GM12878 (cell line): ENCODE measurements around the gene IGF1R. TPM values are rescaled to one million over a fixed set of nuclear protein-coding genes. Genes with fewer than 3 reads are reported as not detected.

Experiments used
- ATAC-seq: fragments of 200-7000 bp; cut with Tn5 transposase; 3 replicates; pipeline ENCODE4 v1.9.1; 2020; ENCODE audit warnings: mild to moderate bottlenecking, moderate library complexity
- BruUV-seq: library from RNA; stranded (reverse); fragments of 400-500 nt; replicated peaks from 2 replicates; lab custom pipeline; 2021; lab: Mats Ljungman, UMichigan
- CTCF ChIA-PET: fragments of 300-600 bp; sonication (Branson Sonifier 250); formaldehyde crosslinking; extraction: SDS; loops from one replicate; lab custom pipeline; 2021; ENCODE audit warnings: inconsistent platforms; lab: Yijun Ruan, JAX
- POLR2A ChIA-PET: fragments of 350-600 bp; formaldehyde crosslinking; extraction: SDS; loops from one replicate; lab custom pipeline; 2021; ENCODE audit warnings: inconsistent platforms; lab: Charles Lee
- RAD21 ChIA-PET: fragments of 300-600 bp; sonication (Branson Sonifier 250); formaldehyde crosslinking; loops from one replicate; lab custom pipeline; 2023; ENCODE audit warnings: antibody characterized with exemption; ENCODE audit not compliant: unreplicated experiment; lab: Charles Lee
- SMC1A ChIA-PET: fragments of 300-600 bp; sonication (Branson Sonifier 250); formaldehyde crosslinking; loops from one replicate; lab custom pipeline; 2023; ENCODE audit not compliant: unreplicated experiment, uncharacterized antibody; lab: Charles Lee
- DNase-seq: peaks from one replicate; pipeline ENCODE4 v3.0.0-alpha.2; 2011; ENCODE audit warnings: low read depth, low spot score
- FAIRE-seq: peaks from 3 replicates; lab custom pipeline; 2011; peaks lifted over from hg19 to GRCh38; lab: Jason Lieb, UNC
- H2AFZ ChIP-seq: 2 replicates; pipeline ENCODE4 v1.6.0; 2011; ENCODE audit warnings: low read depth, low read length, control low read depth; ENCODE audit not compliant: control insufficient read depth
- H3K27ac ChIP-seq: 2 replicates; pipeline ENCODE4 v1.5.1; 2011; ENCODE audit warnings: control low read depth; ENCODE audit not compliant: control insufficient read depth, insufficient read depth
- H3K27me3 ChIP-seq, 2 experiments: replicated peaks in 1 of 2; 2 replicates each; pipeline versions ENCODE4 v1.6.0 to v1.6.1; 2011; ENCODE audit warnings: low read length in 1 of 2; ENCODE audit not compliant: control insufficient read depth in 2 of 2, insufficient read depth in 2 of 2
- H3K36me3 ChIP-seq, 2 experiments: 2 replicates each; pipeline ENCODE4 v1.5.1; 2011; ENCODE audit warnings: low read length in 1 of 2; ENCODE audit not compliant: control insufficient read depth in 2 of 2, insufficient read depth in 2 of 2
- H3K4me1 ChIP-seq: 2 replicates; pipeline ENCODE4 v1.6.1; 2011; ENCODE audit warnings: mild to moderate bottlenecking, low read length, moderate library complexity, mixed read lengths; ENCODE audit not compliant: control insufficient read depth, insufficient read depth
- H3K4me2 ChIP-seq: 2 replicates; pipeline ENCODE4 v1.6.0; 2011; ENCODE audit warnings: control low read depth; ENCODE audit not compliant: control insufficient read depth, insufficient read depth
- H3K4me3 ChIP-seq: fragments of 200-600 bp; sonication (generic); 2 replicates; pipeline ENCODE4 v1.5.1; 2016
- H3K79me2 ChIP-seq: 2 replicates; pipeline ENCODE4 v1.6.0; 2011; ENCODE audit warnings: low read length; ENCODE audit not compliant: control insufficient read depth, insufficient read depth
- H3K9ac ChIP-seq: 2 replicates; pipeline ENCODE4 v1.8.0; 2011; ENCODE audit warnings: low read length, control low read depth, mixed read lengths; ENCODE audit not compliant: control insufficient read depth, insufficient read depth
- H3K9me3 ChIP-seq: replicated peaks from 3 replicates; pipeline ENCODE4 v1.5.1; 2011; ENCODE audit warnings: mild to moderate bottlenecking, low read length; ENCODE audit not compliant: control insufficient read depth, insufficient read depth
- H4K20me1 ChIP-seq: 2 replicates; pipeline ENCODE4 v1.6.0; 2011; ENCODE audit not compliant: control insufficient read depth, insufficient read depth
- CBX5 ChIP-seq: sonication (generic); IDR thresholded peaks from 2 replicates; pipeline ENCODE4 v1.6.1; 2016; ENCODE audit warnings: low read depth, moderate library complexity, mild to moderate bottlenecking, inconsistent platforms
- CREB1 ChIP-seq: IDR thresholded peaks from 2 replicates; pipeline ENCODE4 v1.6.1; 2012; ENCODE audit warnings: low read depth, mild to moderate bottlenecking, inconsistent platforms
- CTCF ChIP-seq, 3 experiments: IDR thresholded peaks in 2 of 3; conservative IDR thresholded peaks in 1 of 3; 2 replicates each; pipeline ENCODE4 v1.5.1; 2011; ENCODE audit warnings: low read depth in 3 of 3, low read length in 3 of 3, mild to moderate bottlenecking in 3 of 3, control low read depth in 2 of 3, moderate library complexity in 2 of 3, inconsistent platforms in 1 of 3, mixed read lengths in 1 of 3; ENCODE audit not compliant: control insufficient read depth in 2 of 3, insufficient read depth in 1 of 3; ENCODE audit errors: extremely low read depth in 1 of 3
- ETV6 ChIP-seq, 2 experiments: fragments of 450-650 bp in 1 of 2; IDR thresholded peaks in 1 of 2; conservative IDR thresholded peaks in 1 of 2; 2 replicates each; pipeline ENCODE4 v1.6.1; 2014; ENCODE audit warnings: antibody characterized with exemption in 1 of 2, borderline replicate concordance in 1 of 2, low read depth in 1 of 2, mild to moderate bottlenecking in 1 of 2, moderate library complexity in 1 of 2
- FOXM1 ChIP-seq: IDR thresholded peaks from 2 replicates; pipeline ENCODE4 v1.6.1; 2012; ENCODE audit warnings: low read depth, mild to moderate bottlenecking, inconsistent platforms, low read length, moderate library complexity
- HDAC6 ChIP-seq: fragments of 200-600 bp; sonication (generic); IDR thresholded peaks from one replicate; pipeline ENCODE4 v1.8.0; 2017; ENCODE audit warnings: antibody characterized with exemption; ENCODE audit not compliant: unreplicated experiment
- IKZF2 ChIP-seq, 2 experiments: fragments of 450-650 bp; IDR thresholded peaks; 2 replicates each; pipeline ENCODE4 v1.6.1; 2017; ENCODE audit warnings: mild to moderate bottlenecking in 2 of 2, moderate library complexity in 2 of 2
- NFYB ChIP-seq: IDR thresholded peaks from 2 replicates; pipeline ENCODE4 v1.6.1; 2011; ENCODE audit warnings: low read depth, mild to moderate bottlenecking, low read length, improper control_type of control experiment, moderate library complexity; ENCODE audit not compliant: insufficient read depth
- RB1 ChIP-seq: fragments of 450-650 bp; formaldehyde crosslinking; IDR thresholded peaks from 2 replicates; pipeline ENCODE4 v1.6.1; 2017; ENCODE audit warnings: mild to moderate bottlenecking, borderline replicate concordance
- TARDBP ChIP-seq: IDR thresholded peaks from 2 replicates; pipeline ENCODE4 v1.6.1; 2016; ENCODE audit warnings: borderline replicate concordance
- YBX1 ChIP-seq: fragments of 450-650 bp; IDR thresholded peaks from 2 replicates; pipeline ENCODE4 v1.6.1; 2016; ENCODE audit warnings: antibody characterized with exemption
- ZZZ3 ChIP-seq: IDR thresholded peaks from 2 replicates; pipeline ENCODE4 v1.6.1; 2011; ENCODE audit warnings: low read depth; ENCODE audit not compliant: control insufficient read depth, insufficient read length
- WGBS: methylation state at CpG from one replicate; pipeline ENCODE4 v1.1.6; 2016; ENCODE audit warnings: low lambda C conversion rate; ENCODE audit not compliant: insufficient replicate concordance, insufficient coverage; ENCODE audit errors: missing lambda C conversion rate; 5-methylcytosine and 5-hydroxymethylcytosine counted together
- in situ Hi-C: fragments of 300-500 bp; cut with MboI; formaldehyde crosslinking; loops from 9 replicates; pipeline ENCODE4 v1.14.3; 2018; ENCODE audit warnings: mixed read lengths
- intact Hi-C: fragments of 100-400 bp; cut with micrococcal nuclease; formaldehyde crosslinking; loops from one replicate; pipeline ENCODE4 v1.14.2; 2022; ENCODE audit not compliant: unreplicated experiment
- polyA plus RNA-seq, 11 experiments: library from polyadenylated mRNA; depleted of rRNA in 4 of 11; unstranded in 6 of 11; stranded (reverse) in 5 of 11; fragments of >200 nt; fragmentation: Nextera tagmentation in 4 of 11; fragmentation: Illumina TruSeq in 1 of 11; extraction: Ambion mirVana in 4 of 11; extraction: Trizol in 1 of 11; gene quantifications; 1 replicate in 1 of 11; 2 replicates in 10 of 11; pipeline versions ENCODE4 v1.2.1 to v1.2.3, GENCODE V29; 2011 to 2016; ENCODE audit warnings: inconsistent platforms in 2 of 11, missing spikeins in 2 of 11, low read depth in 1 of 11
- total RNA-seq, 4 experiments: library from RNA; depleted of rRNA in 3 of 4; stranded (reverse); fragments of >200 nt in 3 of 4; fragmentation: Illumina TruSeq in 1 of 4; extraction: Trizol in 1 of 4; gene quantifications; 2 replicates each; pipeline versions ENCODE4 v1.2.1 to v1.2.3, GENCODE V29; 2013 to 2021

IGF1R gene
- total and polyA plus RNA-seq, 10 of the 15 experiments (the other 5 are each of a cell fraction or from before 2014, with no cell fraction given): 0.03 to 2.7 (median 0.66) TPM

- TF ChIP-seq ZZZ3: no peak
- TF ChIP-seq CBX5: no peak
- TF ChIP-seq YBX1: no peak
- TF ChIP-seq IKZF2 (IDR thresholded peaks at IDR 0.05): no peak
- no peak for TF ChIP-seq HDAC6
Measured at GRCh38 chr15:98916826-98917225, 268.5 kb downstream of the IGF1R start (continued).

GRCh38 chr15:98917417-98917816, 269.1 kb downstream of the IGF1R start:
- Histone ChIP-seq H2AFZ (no peak overlapping the region), H3K4me3 (no peak overlapping the region), H3K27me3 (no peaks in the 10 kb centered on the region), H3K79me2 (no peaks in the 10 kb centered on the region), H3K36me3 (no peaks in the 10 kb centered on the region), H3K9me3 (no peaks in the 10 kb centered on the region), H3K9ac (no peak overlapping the region), H3K4me2 (no peak overlapping the region), H3K27ac (no peak overlapping the region), H3K4me1 (peaks cover 3% of the 10 kb centered on the region; the same call in 1 of the 2 replicates), H4K20me1 (no peaks in the 10 kb centered on the region)
- ChIA-PET POLR2A (no interaction called here), CTCF (no interaction called here), RAD21 (no interaction called here), SMC1A (no interaction called here)
- in situ Hi-C loops (no loop called here), intact Hi-C loops (no loop called here)
- no peak for DNase-seq
- no TSS peak for BruUV-seq
- no peak for FAIRE-seq
- WGBS: 15% methylated on average over 3 of the region's 3 CpGs
- no peak for ATAC-seq
- TF ChIP-seq CTCF (IDR thresholded peaks at IDR 0.05 in 2 of 3, conservative IDR thresholded peaks at IDR 0.05 in 1 of 3; ENCODE audit: control insufficient read depth in 2 of 3, extremely low read depth in 1 of 3, insufficient read depth in 1 of 3, low read depth in 3 of 3, low read length in 3 of 3): no peak
- TF ChIP-seq ETV6 (conservative IDR thresholded peaks at IDR 0.05 in 1 of 2, IDR thresholded peaks at IDR 0.05 in 1 of 2; ENCODE audit: borderline replicate concordance in 1 of 2, low read depth in 1 of 2): no peak
- no peak for TF ChIP-seq RB1
- TF ChIP-seq FOXM1: no peak
- TF ChIP-seq HDAC6: no peak
- TF ChIP-seq CREB1: no peak
- TF ChIP-seq TARDBP: no peak
- TF ChIP-seq NFYB: no peak
